HuH-7 (cell line): Measurements from ENCODE around the gene ZFR.
"Not testable (repeated sequence)": the region's sequence is repeated elsewhere in the genome, so short reads cannot be mapped to it uniquely, and the experiment has no call there.

ENCODE experiments used
- DNase-seq: peaks from one replicate; pipeline ENCODE4 v3.0.0; 2011; ENCODE audit warnings: low spot score

ZFR gene

GRCh38 chr5:32357658-32358057 lies 86.9 kb downstream of the ZFR start:
- no peak for DNase-seq

GRCh38 chr5:32355686-32356085 lies 88.9 kb downstream of the ZFR start:
- no peak for DNase-seq

GRCh38 chr5:32353420-32353819 lies 91.1 kb downstream of the ZFR start:
- DNase-seq = no peak

- no peak for DNase-seq
Observed at GRCh38 chr5:32352685-32353084, 91.9 kb downstream of the ZFR start.

- DNase-seq = no peak
Observed at GRCh38 chr5:32346869-32347268, 97.7 kb downstream of the ZFR start.

GRCh38 chr5:32343058-32343672 lies 101.4 kb downstream of the ZFR start:
- DNase-seq = no peak

GRCh38 chr5:32342656-32343055 lies 101.9 kb downstream of the ZFR start:
- DNase-seq = no peak

GRCh38 chr5:32339878-32340277 lies 104.7 kb downstream of the ZFR start:
- no peak for DNase-seq

- no peak for DNase-seq
Observed at GRCh38 chr5:32339198-32339597, 105.3 kb downstream of the ZFR start.

- no peak for DNase-seq
Observed at GRCh38 chr5:32332966-32333365, 111.6 kb downstream of the ZFR start.

GRCh38 chr5:32332361-32332760 lies 112.2 kb downstream of the ZFR start:
- no peak for DNase-seq

GRCh38 chr5:32331935-32332274 lies 112.6 kb downstream of the ZFR start:
- DNase-seq = no peak

- peak; percentile 52 for DNase-seq
Observed at GRCh38 chr5:32331217-32331934, 113.2 kb downstream of the ZFR start.

GRCh38 chr5:32330126-32330971 lies 114.2 kb downstream of the ZFR start:
- no peak for DNase-seq

GRCh38 chr5:32329395-32329834 lies 115.1 kb downstream of the ZFR start:
- peak; percentile 72 for DNase-seq

- no peak for DNase-seq
Observed at GRCh38 chr5:32326216-32326772, 118.2 kb downstream of the ZFR start.

GRCh38 chr5:32325616-32326015 lies 118.9 kb downstream of the ZFR start:
- no peak for DNase-seq

- DNase-seq = no peak
Observed at GRCh38 chr5:32325062-32325461, 119.5 kb downstream of the ZFR start.

GRCh38 chr5:32323741-32324140 lies 120.8 kb downstream of the ZFR start:
- no peak for DNase-seq

GRCh38 chr5:32322882-32323281 lies 121.7 kb downstream of the ZFR start:
- no peak for DNase-seq

- DNase-seq = not testable (repeated sequence)
Observed at GRCh38 chr5:32321787-32322186, 122.8 kb downstream of the ZFR start.

- DNase-seq = no peak
Observed at GRCh38 chr5:32320576-32320975, 124.0 kb downstream of the ZFR start.
